Brain microvascular endothelial cell (primary cell): ENCODE measurements around the gene KCNMA1.
A peak's percentile ranks its signal among the peaks of the same experiment; 100 is the strongest.

Source experiments
- DNase-seq: peaks from one replicate; pipeline ENCODE4 v3.0.0-alpha.2; 2020
- H3K27ac ChIP-seq: fragments of 250-450 bp; sonication (Bioruptor Pico); 2 replicates; pipeline ENCODE4 v1.5.1; 2020; ENCODE audit warnings: mild to moderate bottlenecking, moderate library complexity
- H3K27me3 ChIP-seq: fragments of 250-450 bp; sonication (Bioruptor Pico); replicated peaks from 2 replicates; pipeline ENCODE4 v1.5.1; 2020; ENCODE audit warnings: mild to moderate bottlenecking
- H3K36me3 ChIP-seq: fragments of 250-450 bp; sonication (Bioruptor Pico); replicated peaks from 2 replicates; pipeline ENCODE4 v1.5.1; 2020; ENCODE audit warnings: mild to moderate bottlenecking
- H3K4me3 ChIP-seq: 2 replicates; pipeline ENCODE4 v1.5.1; 2011; ENCODE audit warnings: low read depth, mild to moderate bottlenecking, control low read depth, low read length, moderate library complexity
- in situ Hi-C: cut with HindIII; loops from 2 replicates; pipeline ENCODE4 v1.10.0; 2017; ENCODE audit warnings: low sequenced_read_pairs, low pct_ligation_motif_present
- TF ChIP-seq, protein P1 (sequence below): IDR thresholded peaks from 2 replicates; pipeline ENCODE4 v1.5.1; 2011; ENCODE audit warnings: low read depth, mild to moderate bottlenecking, moderate library complexity, low read length, control low read depth, inconsistent platforms; ENCODE audit errors: missing control alignments

The KCNMA1 gene

DNA sequence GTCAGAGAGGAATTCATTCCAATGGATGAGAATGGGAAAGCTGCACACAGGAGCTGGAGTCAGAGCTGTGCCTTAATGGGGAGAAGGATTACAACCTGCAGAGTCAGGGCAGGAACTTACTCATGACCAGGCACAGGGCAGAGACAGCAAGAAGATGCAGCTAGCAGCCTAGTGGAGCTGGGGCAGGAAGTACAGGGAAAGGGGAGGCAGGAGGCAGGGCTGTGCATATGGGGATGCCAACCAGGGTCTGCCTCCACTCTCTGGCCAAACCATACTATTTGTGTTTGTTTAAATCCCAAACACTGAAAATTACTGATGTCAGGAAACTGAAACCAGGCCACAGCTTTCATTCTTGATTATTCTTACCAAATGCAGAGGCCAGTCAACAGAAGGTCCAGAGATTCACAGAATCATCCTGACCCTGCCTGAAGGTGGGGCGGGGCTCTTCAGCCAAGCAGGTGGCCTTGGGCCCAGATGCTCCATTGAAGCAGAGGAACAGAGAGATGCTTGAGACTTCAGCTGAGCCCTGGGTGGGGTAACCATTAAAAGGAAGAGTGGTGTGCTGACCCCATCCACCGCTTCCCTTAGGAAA lies 461.9 kb downstream of the KCNMA1 start:
- DNase-seq = no peak
- H3K36me3 ChIP-seq = no peaks in the 10 kb centered on the region
- in situ Hi-C loops = loop anchor here (10.0 kb wide), 1 partner anchor 469 kb away; no protein-coding TSS in a partner anchor
- no peak overlapping the region for H3K4me3 ChIP-seq
- TF ChIP-seq, protein P1, sequence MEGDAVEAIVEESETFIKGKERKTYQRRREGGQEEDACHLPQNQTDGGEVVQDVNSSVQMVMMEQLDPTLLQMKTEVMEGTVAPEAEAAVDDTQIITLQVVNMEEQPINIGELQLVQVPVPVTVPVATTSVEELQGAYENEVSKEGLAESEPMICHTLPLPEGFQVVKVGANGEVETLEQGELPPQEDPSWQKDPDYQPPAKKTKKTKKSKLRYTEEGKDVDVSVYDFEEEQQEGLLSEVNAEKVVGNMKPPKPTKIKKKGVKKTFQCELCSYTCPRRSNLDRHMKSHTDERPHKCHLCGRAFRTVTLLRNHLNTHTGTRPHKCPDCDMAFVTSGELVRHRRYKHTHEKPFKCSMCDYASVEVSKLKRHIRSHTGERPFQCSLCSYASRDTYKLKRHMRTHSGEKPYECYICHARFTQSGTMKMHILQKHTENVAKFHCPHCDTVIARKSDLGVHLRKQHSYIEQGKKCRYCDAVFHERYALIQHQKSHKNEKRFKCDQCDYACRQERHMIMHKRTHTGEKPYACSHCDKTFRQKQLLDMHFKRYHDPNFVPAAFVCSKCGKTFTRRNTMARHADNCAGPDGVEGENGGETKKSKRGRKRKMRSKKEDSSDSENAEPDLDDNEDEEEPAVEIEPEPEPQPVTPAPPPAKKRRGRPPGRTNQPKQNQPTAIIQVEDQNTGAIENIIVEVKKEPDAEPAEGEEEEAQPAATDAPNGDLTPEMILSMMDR = no peak
- no peaks in the 10 kb centered on the region for H3K27me3 ChIP-seq
- H3K27ac ChIP-seq = no peak overlapping the region

- no peaks in the 10 kb centered on the region for H3K36me3 ChIP-seq
- H3K27me3 ChIP-seq = no peaks in the 10 kb centered on the region
- DNase-seq = peak; percentile 82
- H3K27ac ChIP-seq = no peak overlapping the region
- in situ Hi-C loops = loop anchor here (10.0 kb wide), 1 partner anchor 471 kb away; no protein-coding TSS in a partner anchor
- no peak overlapping the region for H3K4me3 ChIP-seq
- TF ChIP-seq, protein P1 = peak; percentile 91
Measured at GRCh38 chr10:77173615-77174461, 463.8 kb downstream of the KCNMA1 start.

GRCh38 chr10:77172086-77172485 lies 465.5 kb downstream of the KCNMA1 start:
- H3K4me3 ChIP-seq = no peak overlapping the region
- in situ Hi-C loops = loop anchor here (10.0 kb wide), 1 partner anchor 473 kb away; no protein-coding TSS in a partner anchor
- H3K27ac ChIP-seq = no peak overlapping the region
- DNase-seq = no peak
- H3K27me3 ChIP-seq = no peaks in the 10 kb centered on the region
- TF ChIP-seq, protein P1 = no peak
- no peaks in the 10 kb centered on the region for H3K36me3 ChIP-seq

DNA sequence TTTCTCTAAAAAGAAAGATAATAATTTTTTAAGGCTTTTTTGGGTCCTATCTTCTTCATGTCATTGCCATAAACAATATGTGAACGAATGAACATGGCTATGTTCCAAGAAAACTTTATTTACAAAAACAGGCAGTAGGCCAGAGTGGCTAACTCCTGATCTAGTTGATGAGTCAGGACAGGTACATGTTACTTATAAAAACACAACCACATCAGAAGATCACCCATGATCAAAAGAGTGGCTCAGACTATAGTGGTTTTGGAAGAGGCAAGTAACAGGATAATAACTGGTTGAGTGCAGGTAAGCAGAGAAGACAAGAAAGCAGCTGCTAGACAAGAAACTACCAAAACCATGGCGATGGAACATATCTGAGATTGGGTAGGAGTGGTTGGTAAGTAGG lies 468.7 kb downstream of the KCNMA1 start:
- DNase-seq = no peak
- no peak overlapping the region for H3K4me3 ChIP-seq
- in situ Hi-C loops = no loop called here
- no peak overlapping the region for H3K27ac ChIP-seq
- H3K27me3 ChIP-seq = no peaks in the 10 kb centered on the region
- no peaks in the 10 kb centered on the region for H3K36me3 ChIP-seq
- TF ChIP-seq, protein P1 = no peak

DNA sequence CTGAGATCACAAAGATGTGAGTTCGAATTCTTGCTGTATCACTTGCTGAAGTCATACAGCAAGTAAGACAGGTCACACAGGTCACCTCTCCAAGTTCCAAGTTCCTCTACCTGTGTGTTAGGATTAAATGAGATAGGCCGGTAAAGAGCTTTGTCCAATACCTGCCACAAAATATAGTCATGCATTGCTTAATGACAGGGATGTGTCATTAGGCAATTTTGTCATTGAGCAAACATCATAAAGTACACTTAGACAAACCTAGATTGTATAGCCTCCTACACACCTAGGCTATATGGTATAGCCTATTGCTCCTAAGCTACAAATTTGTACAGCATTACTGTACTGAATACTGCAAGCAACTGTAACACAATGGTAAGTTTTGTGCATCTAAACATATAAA lies 469.4 kb downstream of the KCNMA1 start:
- DNase-seq = no peak
- TF ChIP-seq, protein P1 = no peak
- in situ Hi-C loops = no loop called here
- H3K27ac ChIP-seq = no peak overlapping the region
- H3K36me3 ChIP-seq = no peaks in the 10 kb centered on the region
- H3K27me3 ChIP-seq = no peaks in the 10 kb centered on the region
- H3K4me3 ChIP-seq = no peak overlapping the region
